DND-41 (cell line): ENCODE results near the gene TOP3B.

Experiments
- EZH2 ChIP-seq: IDR thresholded peaks from 3 replicates; pipeline ENCODE4 v1.6.1; 2012; ENCODE audit warnings: borderline replicate concordance, low read depth, mild to moderate bottlenecking, moderate library complexity, low read length, inconsistent platforms; ENCODE audit not compliant: severe bottlenecking
- TF ChIP-seq, protein P1 (sequence below): IDR thresholded peaks from 2 replicates; pipeline ENCODE4 v1.5.1; 2012; ENCODE audit warnings: borderline replicate concordance, low read length, moderate library complexity, mild to moderate bottlenecking; ENCODE audit not compliant: poor library complexity, severe bottlenecking; ENCODE audit errors: extremely low read depth

DNA sequence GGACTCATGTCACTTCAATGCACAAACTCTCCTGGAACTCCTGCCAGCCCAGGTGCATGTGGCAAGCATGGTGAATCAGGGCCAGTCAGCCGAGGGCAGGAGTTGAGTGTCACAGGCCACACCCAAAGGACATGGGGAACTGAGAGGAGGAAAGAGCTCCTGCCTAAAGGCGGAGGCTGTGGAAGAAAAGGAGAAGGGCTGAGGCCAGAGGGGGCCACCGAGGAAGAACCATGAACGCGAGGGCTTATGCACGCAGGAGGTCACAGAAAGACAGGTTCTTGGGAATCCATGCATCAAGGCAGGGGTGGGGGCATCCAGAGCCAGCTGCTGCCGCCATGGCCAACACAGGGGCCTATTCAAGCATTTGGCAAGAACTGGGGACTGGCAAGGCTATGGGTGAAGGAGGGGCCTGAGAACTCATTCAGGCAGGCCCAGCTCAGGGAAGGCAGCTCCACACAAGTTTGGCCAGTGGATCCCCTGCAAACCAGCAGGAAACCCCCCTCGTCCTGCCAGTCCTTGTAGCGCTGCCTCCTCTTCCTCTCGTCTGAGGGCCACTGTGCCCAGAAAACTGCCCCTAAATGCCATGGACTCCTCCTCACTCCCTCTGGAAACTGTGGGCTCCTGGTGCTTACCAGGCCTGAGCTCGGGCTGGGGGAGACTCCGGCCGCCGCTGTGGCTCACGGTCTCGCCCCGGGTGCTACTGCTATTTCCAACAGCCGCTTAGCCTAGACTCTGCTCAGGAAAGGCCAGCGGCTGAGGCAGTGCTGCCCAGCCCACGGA is 45.4 kb downstream of the TOP3B start:
- TF ChIP-seq, protein P1, sequence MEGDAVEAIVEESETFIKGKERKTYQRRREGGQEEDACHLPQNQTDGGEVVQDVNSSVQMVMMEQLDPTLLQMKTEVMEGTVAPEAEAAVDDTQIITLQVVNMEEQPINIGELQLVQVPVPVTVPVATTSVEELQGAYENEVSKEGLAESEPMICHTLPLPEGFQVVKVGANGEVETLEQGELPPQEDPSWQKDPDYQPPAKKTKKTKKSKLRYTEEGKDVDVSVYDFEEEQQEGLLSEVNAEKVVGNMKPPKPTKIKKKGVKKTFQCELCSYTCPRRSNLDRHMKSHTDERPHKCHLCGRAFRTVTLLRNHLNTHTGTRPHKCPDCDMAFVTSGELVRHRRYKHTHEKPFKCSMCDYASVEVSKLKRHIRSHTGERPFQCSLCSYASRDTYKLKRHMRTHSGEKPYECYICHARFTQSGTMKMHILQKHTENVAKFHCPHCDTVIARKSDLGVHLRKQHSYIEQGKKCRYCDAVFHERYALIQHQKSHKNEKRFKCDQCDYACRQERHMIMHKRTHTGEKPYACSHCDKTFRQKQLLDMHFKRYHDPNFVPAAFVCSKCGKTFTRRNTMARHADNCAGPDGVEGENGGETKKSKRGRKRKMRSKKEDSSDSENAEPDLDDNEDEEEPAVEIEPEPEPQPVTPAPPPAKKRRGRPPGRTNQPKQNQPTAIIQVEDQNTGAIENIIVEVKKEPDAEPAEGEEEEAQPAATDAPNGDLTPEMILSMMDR, result no peak
- TF ChIP-seq EZH2, result no peak
